ENCODE results near the gene MTUS2. TPM values are rescaled to one million over a fixed set of nuclear protein-coding genes. Genes with fewer than 3 reads are reported as not detected.

The MTUS2 gene
- total and polyA plus RNA-seq, 2 donors (not counting 3 experiments of a cell fraction or from before 2014, with no cell fraction given), result not detected

DNA sequence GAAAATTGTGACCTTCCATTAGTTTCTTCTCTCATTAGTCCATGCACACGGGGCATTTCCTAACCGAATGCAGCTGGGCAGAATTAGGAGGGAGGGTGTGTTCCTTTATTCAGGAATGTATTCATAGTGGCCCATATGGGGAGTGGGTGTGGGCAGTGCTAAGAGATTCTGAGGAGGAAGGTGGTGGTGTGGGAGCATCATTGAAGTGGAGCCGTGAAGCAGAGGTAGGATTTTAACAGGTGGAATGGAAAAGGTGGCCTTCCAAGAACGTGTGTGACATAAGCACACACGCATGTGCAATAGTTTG, 134.2 kb downstream of the MTUS2 start:
- no peak overlapping the region for H2AFZ ChIP-seq (ENCODE audit: low read depth, low read length)
- H3K9ac ChIP-seq (replicated peaks; ENCODE audit: extremely low read depth, insufficient read depth, low read length), result no peak overlapping the region
- H3K9me3 ChIP-seq (replicated peaks; ENCODE audit: control insufficient read depth, insufficient read depth, low read length), result no peaks in the 10 kb centered on the region
- H3K27me3 ChIP-seq (ENCODE audit: control insufficient read depth in 2 of 2, insufficient read depth in 2 of 2, low read length in 2 of 2), result no peaks in the 10 kb centered on the region
- no peaks in the 10 kb centered on the region for H3K4me1 ChIP-seq (ENCODE audit: control insufficient read depth, extremely low read depth, insufficient read depth, low read length)
- DNase-seq (ENCODE audit: low read depth, low spot score) (no peak), FAIRE-seq (no peak)
- H3K27ac ChIP-seq (ENCODE audit: insufficient read depth, low read depth, low read length), result no peak overlapping the region
- intact Hi-C loops (cut with micrococcal nuclease), result no loop called here
- dilution Hi-C loops (cut with MboI; ENCODE audit: extremely low pct_ligation_motif_present, low sequenced_read_pairs), result no loop called here
- H3K36me3 ChIP-seq (ENCODE audit: control insufficient read depth in 2 of 2, extremely low read depth in 1 of 2, insufficient read depth in 2 of 2, low read length in 2 of 2), result no peaks in the 10 kb centered on the region
- POLR2A ChIA-PET, result no interaction called here
- no TSS peak for BruUV-seq (replicated peaks)
- no peak for TF ChIP-seq GATA2 (IDR thresholded peaks at IDR 0.05; ENCODE audit: insufficient read depth, insufficient read length, low read depth, low read length)
- no peak for TF ChIP-seq EZH2 (IDR thresholded peaks at IDR 0.05; ENCODE audit: borderline replicate concordance, low read depth, low read length, severe bottlenecking)
- TF ChIP-seq MYC (IDR thresholded peaks at IDR 0.05; ENCODE audit: low read depth, low read length), result no peak
- TF ChIP-seq, protein P1, sequence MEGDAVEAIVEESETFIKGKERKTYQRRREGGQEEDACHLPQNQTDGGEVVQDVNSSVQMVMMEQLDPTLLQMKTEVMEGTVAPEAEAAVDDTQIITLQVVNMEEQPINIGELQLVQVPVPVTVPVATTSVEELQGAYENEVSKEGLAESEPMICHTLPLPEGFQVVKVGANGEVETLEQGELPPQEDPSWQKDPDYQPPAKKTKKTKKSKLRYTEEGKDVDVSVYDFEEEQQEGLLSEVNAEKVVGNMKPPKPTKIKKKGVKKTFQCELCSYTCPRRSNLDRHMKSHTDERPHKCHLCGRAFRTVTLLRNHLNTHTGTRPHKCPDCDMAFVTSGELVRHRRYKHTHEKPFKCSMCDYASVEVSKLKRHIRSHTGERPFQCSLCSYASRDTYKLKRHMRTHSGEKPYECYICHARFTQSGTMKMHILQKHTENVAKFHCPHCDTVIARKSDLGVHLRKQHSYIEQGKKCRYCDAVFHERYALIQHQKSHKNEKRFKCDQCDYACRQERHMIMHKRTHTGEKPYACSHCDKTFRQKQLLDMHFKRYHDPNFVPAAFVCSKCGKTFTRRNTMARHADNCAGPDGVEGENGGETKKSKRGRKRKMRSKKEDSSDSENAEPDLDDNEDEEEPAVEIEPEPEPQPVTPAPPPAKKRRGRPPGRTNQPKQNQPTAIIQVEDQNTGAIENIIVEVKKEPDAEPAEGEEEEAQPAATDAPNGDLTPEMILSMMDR (IDR thresholded peaks at IDR 0.05; ENCODE audit: extremely low read depth in 1 of 2, insufficient read depth in 1 of 2, low read depth in 1 of 2, low read length in 2 of 2), result no peak
- TF ChIP-seq POLR2AphosphoS5 (IDR thresholded peaks at IDR 0.05; ENCODE audit: insufficient read depth, low read depth, low read length), result no peak
- no peak for TF ChIP-seq POLR2A (IDR thresholded peaks at IDR 0.05; ENCODE audit: low read depth, low read length)
- TF ChIP-seq JUN (IDR thresholded peaks at IDR 0.05; ENCODE audit: borderline replicate concordance, insufficient read depth, insufficient read length, low read depth), result no peak
- TF ChIP-seq, protein P2, sequence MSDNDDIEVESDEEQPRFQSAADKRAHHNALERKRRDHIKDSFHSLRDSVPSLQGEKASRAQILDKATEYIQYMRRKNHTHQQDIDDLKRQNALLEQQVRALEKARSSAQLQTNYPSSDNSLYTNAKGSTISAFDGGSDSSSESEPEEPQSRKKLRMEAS (IDR thresholded peaks at IDR 0.05; ENCODE audit: insufficient read depth, insufficient read length), result no peak
- TF ChIP-seq FOS (IDR thresholded peaks at IDR 0.05; ENCODE audit: borderline replicate concordance, insufficient read depth, low read length), result no peak
- no peaks in the 10 kb centered on the region for H3K79me2 ChIP-seq (ENCODE audit: control insufficient read depth, insufficient read depth, low read length)
- H3K4me3 ChIP-seq (replicated peaks in 1 of 3; ENCODE audit: insufficient read depth in 1 of 3, low read depth in 1 of 3, low read length in 3 of 3), result no peak overlapping the region
- CTCF ChIA-PET, result no interaction called here
- H4K20me1 ChIP-seq (replicated peaks; ENCODE audit: control insufficient read depth, extremely low read depth, insufficient read depth, low read length), result no peaks in the 10 kb centered on the region
- no peaks in the 10 kb centered on the region for H3K9me1 ChIP-seq (replicated peaks; ENCODE audit: control insufficient read depth, extremely low read depth, insufficient read depth, low read length)
- H3K4me2 ChIP-seq (ENCODE audit: insufficient read depth, low read length), result no peak overlapping the region
